A673 (cell line): Measurements from ENCODE around the gene PSMB11. TPM values are rescaled to one million over a fixed set of nuclear protein-coding genes. Genes with fewer than 3 reads are reported as not detected.

Experiments
- BruUV-seq: library from RNA; stranded (reverse); fragments of 400-500 nt; replicated peaks from 2 replicates; lab custom pipeline; 2021; lab: Mats Ljungman, UMichigan
- CTCF ChIA-PET: fragments of 300-600 bp; sonication (Branson Sonifier 250); formaldehyde crosslinking; loops from one replicate; lab custom pipeline; 2022; ENCODE audit warnings: antibody characterized with exemption; lab: Charles Lee
- POLR2A ChIA-PET: fragments of 300-600 bp; sonication (Branson Sonifier 250); formaldehyde crosslinking; loops from one replicate; lab custom pipeline; 2022; ENCODE audit warnings: antibody characterized with exemption; ENCODE audit not compliant: low non-redundant PET; lab: Charles Lee
- DNase-seq: peaks from one replicate; pipeline ENCODE4 v3.0.0-alpha.2; 2015; ENCODE audit warnings: low spot score
- H3K27ac ChIP-seq: fragments of 200-600 bp; sonication (generic); 2 replicates; pipeline ENCODE4 v1.5.1; 2016; ENCODE audit warnings: mixed run types, low read depth, mild to moderate bottlenecking, mixed read lengths, antibody characterized with exemption, low read length; ENCODE audit not compliant: poor library complexity, severe bottlenecking
- H3K27me3 ChIP-seq: fragments of 200-600 bp; sonication (generic); replicated peaks from 2 replicates; pipeline ENCODE4 v1.6.1; 2017; ENCODE audit warnings: mixed run types, low read depth, mild to moderate bottlenecking, mixed read lengths, antibody characterized with exemption, low read length; ENCODE audit not compliant: insufficient read depth, poor library complexity
- H3K36me3 ChIP-seq: fragments of 200-600 bp; sonication (generic); 2 replicates; pipeline ENCODE4 v1.6.1; 2016; ENCODE audit warnings: mixed run types, mild to moderate bottlenecking, mixed read lengths, antibody characterized with exemption, low read length; ENCODE audit not compliant: insufficient read depth, poor library complexity, severe bottlenecking
- H3K4me1 ChIP-seq: fragments of 200-600 bp; sonication (generic); 2 replicates; pipeline ENCODE4 v1.6.1; 2017; ENCODE audit warnings: mixed run types, mild to moderate bottlenecking, mixed read lengths, antibody characterized with exemption, low read length; ENCODE audit not compliant: insufficient read depth, poor library complexity, severe bottlenecking
- H3K4me3 ChIP-seq: fragments of 200-600 bp; sonication (generic); 2 replicates; pipeline ENCODE4 v1.5.1; 2016; ENCODE audit warnings: low read depth, mixed run types, mild to moderate bottlenecking, mixed read lengths, low read length; ENCODE audit not compliant: poor library complexity, severe bottlenecking
- H3K9me3 ChIP-seq: fragments of 200-600 bp; sonication (generic); 2 replicates; pipeline ENCODE4 v1.6.1; 2016; ENCODE audit warnings: mixed run types, low read depth, mild to moderate bottlenecking, mixed read lengths, antibody characterized with exemption, low read length; ENCODE audit not compliant: poor library complexity, severe bottlenecking
- CTCF ChIP-seq: fragments of 300-800, 200-600 bp; sonication (generic); conservative IDR thresholded peaks from 2 replicates; pipeline ENCODE4 v1.5.1; 2017; ENCODE audit warnings: low read depth, mild to moderate bottlenecking, antibody characterized with exemption, low read length, moderate library complexity, mixed read lengths
- EZH2 ChIP-seq: fragments of 200-600 bp; sonication (generic); IDR thresholded peaks from 2 replicates; pipeline ENCODE4 v1.6.1; 2017; ENCODE audit warnings: borderline replicate concordance, low read depth, mild to moderate bottlenecking, mixed read lengths, antibody characterized with exemption, low read length; ENCODE audit not compliant: poor library complexity, severe bottlenecking
- intact Hi-C: fragments of 100-400 bp; cut with micrococcal nuclease; formaldehyde crosslinking; loops from one replicate; pipeline ENCODE4 v1.10.0; 2022; ENCODE audit not compliant: unreplicated experiment
- total RNA-seq: library from RNA; stranded (reverse); gene quantifications from 2 replicates; pipeline ENCODE4 v1.2.3, GENCODE V29; 2021

PSMB11 gene
- total RNA-seq, 1 experiment from 2014 or later = not detected

GRCh38 chr14:23071244-23071920 lies 29.4 kb downstream of the PSMB11 start:
- CTCF ChIA-PET = interaction anchor here (0.5 to 1.5 kb wide), 5 partner anchors 11 to 85 kb away, joined by 3 to 4 read pairs (median 4); partner anchors contain the start of genes ACIN1 and C14orf119
- intact Hi-C loops = no loop called here
- H3K4me3 ChIP-seq = peak overlapping the region; percentile 86
- POLR2A ChIA-PET = interaction anchor here (0.5 to 0.7 kb wide), 4 partner anchors 23 to 114 kb away, joined by 3 to 11 read pairs (median 4); partner anchors contain the start of genes ACIN1, C14orf119 and HAUS4
- peak; percentile 96 for DNase-seq
- H3K27me3 ChIP-seq = no peaks in the 10 kb centered on the region
- H3K9me3 ChIP-seq = no peaks in the 10 kb centered on the region
- no TSS peak for BruUV-seq
- H3K27ac ChIP-seq = peak overlapping the region; percentile 90
- TF ChIP-seq EZH2 (no peak), CTCF (no peak)
- H3K36me3 ChIP-seq = peaks cover 71% of the 10 kb centered on the region
- H3K4me1 ChIP-seq = peaks cover 36% of the 10 kb centered on the region

GRCh38 chr14:23071921-23072539 lies 30.0 kb downstream of the PSMB11 start:
- peak overlapping the region; percentile 90 for H3K27ac ChIP-seq
- peaks cover 71% of the 10 kb centered on the region for H3K36me3 ChIP-seq
- ChIA-PET CTCF (interaction anchor here (0.6 to 1.5 kb wide), 4 partner anchors 23 to 86 kb away, joined by 3 to 4 read pairs (median 4); partner anchors contain the start of genes ACIN1 and C14orf119), POLR2A (interaction anchor here (0.5 to 0.7 kb wide), 4 partner anchors 23 to 115 kb away, joined by 3 to 11 read pairs (median 4); partner anchors contain the start of genes ACIN1, C14orf119 and HAUS4)
- TF ChIP-seq EZH2 (no peak), CTCF (no peak)
- peak overlapping the region; percentile 86 for H3K4me3 ChIP-seq
- H3K27me3 ChIP-seq = no peaks in the 10 kb centered on the region
- intact Hi-C loops = no loop called here
- H3K4me1 ChIP-seq = peaks cover 30% of the 10 kb centered on the region
- no peaks in the 10 kb centered on the region for H3K9me3 ChIP-seq
- no TSS peak for BruUV-seq
- DNase-seq = no peak

GRCh38 chr14:23074906-23075305 lies 32.9 kb downstream of the PSMB11 start:
- H3K4me3 ChIP-seq = no peak overlapping the region
- TF ChIP-seq CTCF = no peak
- TF ChIP-seq EZH2 = no peak
- ChIA-PET POLR2A (no interaction called here), CTCF (no interaction called here)
- DNase-seq = no peak
- no peaks in the 10 kb centered on the region for H3K9me3 ChIP-seq
- intact Hi-C loops = no loop called here
- H3K4me1 ChIP-seq = peaks cover 11% of the 10 kb centered on the region
- no peak overlapping the region for H3K27ac ChIP-seq
- H3K36me3 ChIP-seq = peaks cover 76% of the 10 kb centered on the region
- H3K27me3 ChIP-seq = no peaks in the 10 kb centered on the region
- no TSS peak for BruUV-seq
